ENCODE data around the gene SLC23A2. TPM values are rescaled to one million over a fixed set of nuclear protein-coding genes. Genes with fewer than 3 reads are reported as not detected.

Gene SLC23A2
- polyA plus RNA-seq, 3 donors, result 3.3 to 28.4 (median 6.4) TPM

- Histone ChIP-seq H3K4me1 (ENCODE audit: control insufficient read depth in 1 of 2, insufficient read depth in 2 of 2, low read length in 2 of 2) (peaks cover 19 to 23% of the 10 kb centered on the region in 2 donors), H3K4me3 (replicated peaks in 1 of 3; ENCODE audit: low read depth in 2 of 3, low read length in 3 of 3) (no peak overlapping the region), H3K79me2 (ENCODE audit: insufficient read depth, low read length) (no peaks in the 10 kb centered on the region), H3K27ac (ENCODE audit: low read depth in 1 of 2, low read length in 2 of 2) (peak overlapping the region in 1 of 2 donors; percentile 53), H3K36me3 (replicated peaks in 1 of 2; ENCODE audit: control insufficient read depth in 1 of 2, insufficient read depth in 2 of 2, low read length in 2 of 2) (peaks cover 45 to 67% of the 10 kb centered on the region in 2 donors), H2AFZ (ENCODE audit: insufficient read depth, low read depth, low read length, poor library complexity, severe bottlenecking) (no peak overlapping the region), H3K4me2 (replicated peaks; ENCODE audit: extremely low read depth, low read length, poor library complexity, severe bottlenecking) (no peak overlapping the region), H3K27me3 (ENCODE audit: control insufficient read depth in 2 of 2, insufficient read depth in 2 of 2, low read length in 2 of 2) (no peaks in the 10 kb centered on the region), H3K9me3 (replicated peaks in 1 of 2; ENCODE audit: control insufficient read depth in 1 of 2, insufficient read depth in 1 of 2, low read length in 2 of 2) (no peaks in the 10 kb centered on the region), H3K9ac (ENCODE audit: insufficient read depth, low read length, poor library complexity, severe bottlenecking) (no peak overlapping the region), H4K20me1 (ENCODE audit: insufficient read depth, low read length) (no peaks in the 10 kb centered on the region)
- Mint-ChIP-seq H3K4me3 (no peak overlapping the region), H3K36me3 (peaks cover 67 to 70% of the 10 kb centered on the region in 2 donors), H3K9me3 (no peaks in the 10 kb centered on the region), H3K27ac (peak overlapping the region in 3 of 7 donors; percentile 54 to 78 (median 59)), H3K4me1 (peaks cover 21% of the 10 kb centered on the region), H3K27me3 (ENCODE audit: low read depth in 3 of 3) (peaks cover 0 to 5% (median 0%) of the 10 kb centered on the region in 3 donors)
- intact Hi-C loops (cut with micrococcal nuclease), result no loop called here
- 61% methylated on average over 3 of the region's 4 CpGs for WGBS (ENCODE audit: insufficient coverage)
- no peak for TF ChIP-seq CTCF (IDR thresholded peaks at IDR 0.05)
- no peak for DNase-seq
Observed at GRCh38 chr20:4854561-4854901, 146.8 kb downstream of the SLC23A2 start.

- WGBS (ENCODE audit: insufficient coverage), result no CpG with 5 or more reads among the region's 9 CpGs
- peak; percentile 27 to 52 (median 42) for DNase-seq
- intact Hi-C loops (cut with micrococcal nuclease), result no loop called here
- H3K27ac Mint-ChIP-seq, result peak overlapping the region; percentile 54 to 84 (median 74)
- H3K36me3 Mint-ChIP-seq, result peaks cover 62 to 64% of the 10 kb centered on the region in 2 donors
- H3K9me3 Mint-ChIP-seq, result no peaks in the 10 kb centered on the region
- H3K9ac ChIP-seq (ENCODE audit: insufficient read depth, low read length, poor library complexity, severe bottlenecking), result no peak overlapping the region
- H3K4me3 ChIP-seq (replicated peaks in 1 of 3; ENCODE audit: low read depth in 2 of 3, low read length in 3 of 3), result no peak overlapping the region
- no peak for TF ChIP-seq CTCF (IDR thresholded peaks at IDR 0.05)
- no peak overlapping the region for H2AFZ ChIP-seq (ENCODE audit: insufficient read depth, low read depth, low read length, poor library complexity, severe bottlenecking)
- H3K79me2 ChIP-seq (ENCODE audit: insufficient read depth, low read length), result no peaks in the 10 kb centered on the region
- H3K4me2 ChIP-seq (replicated peaks; ENCODE audit: extremely low read depth, low read length, poor library complexity, severe bottlenecking), result peak overlapping the region; percentile 5
- H3K9me3 ChIP-seq (replicated peaks in 1 of 2; ENCODE audit: control insufficient read depth in 1 of 2, insufficient read depth in 1 of 2, low read length in 2 of 2), result no peaks in the 10 kb centered on the region
- H4K20me1 ChIP-seq (ENCODE audit: insufficient read depth, low read length), result no peaks in the 10 kb centered on the region
- peak overlapping the region; percentile 38 to 53 for H3K27ac ChIP-seq (ENCODE audit: low read depth in 1 of 2, low read length in 2 of 2)
- peaks cover 24% of the 10 kb centered on the region for H3K4me1 Mint-ChIP-seq
- H3K27me3 ChIP-seq (ENCODE audit: control insufficient read depth in 2 of 2, insufficient read depth in 2 of 2, low read length in 2 of 2), result no peaks in the 10 kb centered on the region
- peaks cover 39 to 61% of the 10 kb centered on the region in 2 donors for H3K36me3 ChIP-seq (replicated peaks in 1 of 2; ENCODE audit: control insufficient read depth in 1 of 2, insufficient read depth in 2 of 2, low read length in 2 of 2)
- H3K27me3 Mint-ChIP-seq (ENCODE audit: low read depth in 3 of 3), result peaks cover 0 to 5% (median 0%) of the 10 kb centered on the region in 3 donors
- no peak overlapping the region for H3K4me3 Mint-ChIP-seq
- peaks cover 19 to 23% of the 10 kb centered on the region in 2 donors for H3K4me1 ChIP-seq (ENCODE audit: control insufficient read depth in 1 of 2, insufficient read depth in 2 of 2, low read length in 2 of 2)
Observed at GRCh38 chr20:4853757-4854560, 147.4 kb downstream of the SLC23A2 start.
